ENCODE measurements around the gene GRB10. TPM values are rescaled to one million over a fixed set of nuclear protein-coding genes. Genes with fewer than 3 reads are reported as not detected.

Gene GRB10
- total and polyA plus RNA-seq, 2 donors = 42.3 to 44.3 TPM

- Histone ChIP-seq H3K36me3 (ENCODE audit: insufficient read depth) (peaks cover 4% of the 10 kb centered on the region), H3K4me1 (ENCODE audit: insufficient read depth) (no peaks in the 10 kb centered on the region), H3K4me3 (ENCODE audit: low read depth, low read length) (no peak overlapping the region), H3K27ac (ENCODE audit: low read depth) (no peak overlapping the region)
- no peak for DNase-seq (ENCODE audit: extremely low spot score)
- 82% methylated on average over 6 of the region's 6 CpGs for WGBS
Measured at GRCh38 chr7:50628434-50629084, 154.1 kb downstream of the GRB10 start.

DNA sequence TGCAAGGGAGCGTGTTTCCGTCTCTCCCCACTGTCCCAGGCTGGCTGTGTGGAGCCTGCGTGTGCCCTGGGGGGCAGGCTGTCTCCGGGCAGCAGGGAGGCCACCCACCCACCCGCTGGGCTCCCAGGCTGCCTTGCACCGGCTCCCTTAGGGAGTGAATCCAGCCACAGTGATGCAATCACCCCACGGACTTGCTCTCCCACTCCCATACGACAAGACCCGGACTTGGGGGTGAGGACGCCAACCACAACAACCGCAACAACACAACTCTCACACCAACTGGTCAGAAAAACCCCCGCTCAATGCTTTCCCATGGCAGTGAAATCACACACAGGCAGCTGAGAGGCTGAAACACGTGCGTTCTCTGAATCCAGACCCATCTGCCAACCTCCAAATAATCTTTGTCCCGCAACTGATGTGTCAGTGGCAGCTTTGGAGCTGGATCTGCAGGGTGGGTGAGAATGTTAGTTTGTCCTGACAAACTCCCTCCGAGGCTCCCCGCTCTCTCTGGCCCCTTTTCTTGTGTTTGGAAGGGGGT is 154.8 kb downstream of the GRB10 start:
- no peak for DNase-seq (ENCODE audit: extremely low spot score)
- H3K4me1 ChIP-seq (ENCODE audit: insufficient read depth) = no peaks in the 10 kb centered on the region
- WGBS = 89% methylated on average over 17 of the region's 17 CpGs
- no peak overlapping the region for H3K4me3 ChIP-seq (ENCODE audit: low read depth, low read length)
- H3K36me3 ChIP-seq (ENCODE audit: insufficient read depth) = peaks cover 4% of the 10 kb centered on the region
- H3K27ac ChIP-seq (ENCODE audit: low read depth) = no peak overlapping the region

- Histone ChIP-seq H3K4me1 (ENCODE audit: insufficient read depth) (peaks cover 2% of the 10 kb centered on the region), H3K36me3 (ENCODE audit: insufficient read depth) (peaks cover 4% of the 10 kb centered on the region), H3K27ac (ENCODE audit: low read depth) (no peak overlapping the region), H3K4me3 (ENCODE audit: low read depth, low read length) (no peak overlapping the region)
- no peak for DNase-seq (ENCODE audit: extremely low spot score)
- WGBS = 92% methylated on average over 3 of the region's 3 CpGs
Measured at GRCh38 chr7:50626286-50626685, 156.4 kb downstream of the GRB10 start.

DNA sequence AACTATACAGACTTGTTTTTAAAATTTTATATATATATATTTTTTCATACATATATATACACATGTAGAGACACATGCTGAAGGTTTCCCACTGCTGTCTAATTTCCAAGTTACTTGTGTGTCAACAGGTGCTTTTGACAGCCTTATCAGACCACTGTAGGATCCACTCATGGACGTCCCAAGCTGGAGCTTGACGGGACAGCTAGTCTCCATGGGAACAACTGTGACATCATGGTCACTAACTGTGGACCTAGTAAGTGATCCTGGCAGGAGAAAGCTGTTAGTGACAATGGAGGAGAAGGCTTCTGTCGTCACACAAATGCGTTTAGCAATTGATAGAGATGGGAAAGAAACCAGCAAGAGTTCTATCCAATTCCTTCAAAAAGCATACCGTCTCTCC is 157.3 kb downstream of the GRB10 start:
- WGBS = 83% methylated on average over 5 of the region's 5 CpGs
- no peak overlapping the region for H3K27ac ChIP-seq (ENCODE audit: low read depth)
- no peak overlapping the region for H3K4me3 ChIP-seq (ENCODE audit: low read depth, low read length)
- DNase-seq (ENCODE audit: extremely low spot score) = no peak
- H3K4me1 ChIP-seq (ENCODE audit: insufficient read depth) = peaks cover 2% of the 10 kb centered on the region
- H3K36me3 ChIP-seq (ENCODE audit: insufficient read depth) = peaks cover 4% of the 10 kb centered on the region

DNA sequence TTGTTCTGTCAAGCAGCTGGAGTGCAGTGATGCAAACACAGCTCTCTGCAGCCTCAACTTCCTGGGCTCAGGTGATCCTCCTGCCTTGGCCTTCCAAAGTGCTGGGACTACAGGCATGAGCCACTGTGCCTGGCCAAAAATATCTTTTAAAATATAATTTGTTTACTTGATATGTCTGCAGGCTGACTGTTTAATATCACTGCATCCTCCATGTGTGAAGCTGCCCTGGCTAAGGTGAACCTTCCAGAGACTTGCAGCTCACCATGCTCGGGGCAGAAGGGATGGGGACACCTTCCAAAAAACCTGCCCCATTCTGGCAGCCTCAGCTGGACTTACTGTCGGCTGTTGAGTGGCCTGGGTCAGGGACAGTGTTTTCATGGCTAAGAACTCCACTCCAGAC is 159.9 kb downstream of the GRB10 start:
- Histone ChIP-seq H3K27ac (ENCODE audit: low read depth) (no peak overlapping the region), H3K36me3 (ENCODE audit: insufficient read depth) (peaks cover 4% of the 10 kb centered on the region), H3K4me3 (ENCODE audit: low read depth, low read length) (no peak overlapping the region), H3K4me1 (ENCODE audit: insufficient read depth) (peaks cover 2% of the 10 kb centered on the region)
- DNase-seq (ENCODE audit: extremely low spot score) = no peak
- WGBS = 38% methylated on average over 2 of the region's 2 CpGs

DNA sequence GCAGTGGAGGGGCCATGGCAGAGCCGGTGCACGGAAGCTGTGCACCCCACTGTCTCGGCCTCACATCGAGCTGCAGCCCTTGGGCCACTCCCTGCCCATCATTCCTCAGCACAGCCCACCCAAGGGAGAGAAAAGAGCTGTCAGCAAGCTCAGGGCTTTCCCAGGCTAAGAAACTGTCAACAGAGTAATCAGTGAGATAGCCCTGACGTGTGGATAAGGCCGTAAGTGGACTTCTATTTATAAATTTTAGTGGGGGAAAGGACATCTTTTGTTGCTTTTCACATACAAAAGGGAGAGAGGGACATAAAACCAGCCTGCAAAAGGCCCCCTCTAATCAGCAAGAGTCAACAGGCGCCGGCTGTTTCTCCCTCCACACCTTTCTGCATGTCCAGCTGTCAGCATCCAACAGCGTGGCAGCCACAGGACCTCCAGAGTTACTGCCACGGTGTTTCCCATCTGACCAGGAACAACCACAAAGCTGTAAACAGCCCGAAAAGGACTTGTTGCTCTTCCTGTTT is 160.7 kb downstream of the GRB10 start:
- H3K36me3 ChIP-seq (ENCODE audit: insufficient read depth) = peaks cover 4% of the 10 kb centered on the region
- no peak for DNase-seq (ENCODE audit: extremely low spot score)
- WGBS = 58% methylated on average over 11 of the region's 11 CpGs
- peaks cover 2% of the 10 kb centered on the region for H3K4me1 ChIP-seq (ENCODE audit: insufficient read depth)
- no peak overlapping the region for H3K27ac ChIP-seq (ENCODE audit: low read depth)
- H3K4me3 ChIP-seq (ENCODE audit: low read depth, low read length) = no peak overlapping the region

DNA sequence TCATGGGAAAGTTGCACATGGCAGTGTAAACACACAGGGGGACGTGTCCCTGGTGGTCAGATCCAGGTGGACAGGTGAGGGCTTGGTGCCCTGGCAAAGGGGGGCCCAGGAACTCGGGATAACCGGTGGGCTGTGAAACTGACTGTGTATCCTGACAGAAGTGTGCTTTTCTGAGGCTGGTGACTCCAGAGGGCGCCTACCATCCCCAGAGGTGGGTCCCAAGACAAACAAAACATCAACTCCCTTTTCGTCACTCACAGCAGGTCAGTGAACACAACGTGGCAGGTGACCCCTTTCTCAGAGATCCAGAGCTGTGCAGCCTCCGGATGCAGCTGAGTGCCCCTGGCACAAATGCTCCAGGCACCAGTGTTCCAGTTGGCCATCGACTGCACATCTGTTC is 161.5 kb downstream of the GRB10 start:
- no peak for DNase-seq (ENCODE audit: extremely low spot score)
- 76% methylated on average over 8 of the region's 8 CpGs for WGBS
- peaks cover 2% of the 10 kb centered on the region for H3K36me3 ChIP-seq (ENCODE audit: insufficient read depth)
- no peak overlapping the region for H3K27ac ChIP-seq (ENCODE audit: low read depth)
- no peak overlapping the region for H3K4me3 ChIP-seq (ENCODE audit: low read depth, low read length)
- peaks cover 2% of the 10 kb centered on the region for H3K4me1 ChIP-seq (ENCODE audit: insufficient read depth)

- H3K36me3 ChIP-seq (ENCODE audit: insufficient read depth) = peaks cover 2% of the 10 kb centered on the region
- no peak overlapping the region for H3K27ac ChIP-seq (ENCODE audit: low read depth)
- WGBS = 43% methylated on average over 11 of the region's 11 CpGs
- peaks cover 2% of the 10 kb centered on the region for H3K4me1 ChIP-seq (ENCODE audit: insufficient read depth)
- H3K4me3 ChIP-seq (ENCODE audit: low read depth, low read length) = no peak overlapping the region
- DNase-seq (ENCODE audit: extremely low spot score) = no peak
Measured at GRCh38 chr7:50620433-50620832, 162.3 kb downstream of the GRB10 start.

DNA sequence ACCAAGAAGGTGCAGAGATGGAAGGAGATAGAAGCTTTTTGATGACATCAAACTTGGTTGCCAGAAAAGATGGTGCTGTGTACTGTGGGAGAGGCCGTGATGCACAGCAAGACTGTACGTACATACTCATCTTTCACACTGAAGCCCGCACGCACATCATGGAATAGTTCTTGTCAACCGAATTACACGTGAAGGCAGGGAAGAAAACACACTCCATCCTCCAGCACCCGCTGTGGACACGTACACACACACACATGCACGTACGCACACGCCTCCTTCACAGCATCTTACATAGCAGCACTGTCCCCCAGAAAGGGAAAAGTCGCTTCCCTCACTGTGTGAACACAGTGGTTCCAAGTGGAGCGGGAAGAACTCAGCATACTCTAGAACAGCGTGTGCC is 163.0 kb downstream of the GRB10 start:
- WGBS = 92% methylated on average over 14 of the region's 14 CpGs
- H3K36me3 ChIP-seq (ENCODE audit: insufficient read depth) = peaks cover 2% of the 10 kb centered on the region
- H3K4me3 ChIP-seq (ENCODE audit: low read depth, low read length) = no peak overlapping the region
- H3K27ac ChIP-seq (ENCODE audit: low read depth) = no peak overlapping the region
- peaks cover 2% of the 10 kb centered on the region for H3K4me1 ChIP-seq (ENCODE audit: insufficient read depth)
- no peak for DNase-seq (ENCODE audit: extremely low spot score)

DNA sequence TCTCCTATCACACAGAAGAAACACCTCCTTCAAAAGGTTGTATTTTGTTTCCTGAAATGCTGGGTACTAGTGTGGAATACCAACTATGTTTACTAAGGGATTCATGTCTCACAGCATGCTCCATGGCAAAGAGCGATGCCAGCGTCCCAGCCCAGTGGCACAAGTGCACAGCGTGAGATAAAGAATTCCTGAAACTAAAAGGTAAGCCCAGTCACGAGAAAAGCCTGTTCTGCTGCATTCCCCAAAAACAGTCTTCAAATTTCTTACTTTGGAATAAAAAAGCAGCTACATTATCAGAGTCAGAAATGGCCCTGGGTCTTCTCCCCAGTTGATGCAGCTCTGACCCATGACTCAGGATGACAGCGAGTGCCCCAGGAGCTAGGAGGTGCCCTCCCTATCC is 164.4 kb downstream of the GRB10 start:
- no peak for DNase-seq (ENCODE audit: extremely low spot score)
- H3K4me1 ChIP-seq (ENCODE audit: insufficient read depth) = peaks cover 2% of the 10 kb centered on the region
- peaks cover 2% of the 10 kb centered on the region for H3K36me3 ChIP-seq (ENCODE audit: insufficient read depth)
- WGBS = 94% methylated on average over 5 of the region's 5 CpGs
- no peak overlapping the region for H3K27ac ChIP-seq (ENCODE audit: low read depth)
- H3K4me3 ChIP-seq (ENCODE audit: low read depth, low read length) = no peak overlapping the region

DNA sequence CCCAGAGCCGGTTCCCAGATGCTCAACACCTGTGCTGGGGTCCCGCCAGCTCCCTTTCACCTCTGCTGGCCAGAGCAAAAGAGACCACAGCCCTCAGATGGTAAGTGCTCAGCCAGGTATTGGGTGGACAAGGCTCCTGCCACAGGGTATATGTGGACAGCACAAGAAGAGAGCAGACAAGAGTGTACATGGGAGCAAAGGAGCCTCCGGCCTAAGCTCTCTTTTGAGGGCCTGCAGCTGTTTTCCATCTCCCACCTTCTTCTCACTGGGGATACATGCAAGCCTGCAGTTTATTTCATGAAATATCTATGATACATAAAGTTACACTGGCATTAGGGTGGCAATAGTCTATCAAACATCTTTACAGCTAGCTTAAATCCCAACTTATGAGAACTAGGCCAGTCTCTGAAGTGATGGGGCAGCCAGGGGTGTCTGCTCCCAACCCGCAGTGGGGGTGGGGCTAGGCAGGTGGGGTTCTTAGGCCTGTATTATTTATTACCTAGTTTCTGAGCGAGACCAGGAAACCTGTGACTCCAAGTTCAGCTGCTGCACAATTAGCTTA is 167.1 kb downstream of the GRB10 start:
- no peak for DNase-seq (ENCODE audit: extremely low spot score)
- no peak overlapping the region for H3K4me3 ChIP-seq (ENCODE audit: low read depth, low read length)
- peaks cover 2% of the 10 kb centered on the region for H3K36me3 ChIP-seq (ENCODE audit: insufficient read depth)
- no peaks in the 10 kb centered on the region for H3K4me1 ChIP-seq (ENCODE audit: insufficient read depth)
- 86% methylated on average over 5 of the region's 5 CpGs for WGBS
- H3K27ac ChIP-seq (ENCODE audit: low read depth) = no peak overlapping the region

DNA sequence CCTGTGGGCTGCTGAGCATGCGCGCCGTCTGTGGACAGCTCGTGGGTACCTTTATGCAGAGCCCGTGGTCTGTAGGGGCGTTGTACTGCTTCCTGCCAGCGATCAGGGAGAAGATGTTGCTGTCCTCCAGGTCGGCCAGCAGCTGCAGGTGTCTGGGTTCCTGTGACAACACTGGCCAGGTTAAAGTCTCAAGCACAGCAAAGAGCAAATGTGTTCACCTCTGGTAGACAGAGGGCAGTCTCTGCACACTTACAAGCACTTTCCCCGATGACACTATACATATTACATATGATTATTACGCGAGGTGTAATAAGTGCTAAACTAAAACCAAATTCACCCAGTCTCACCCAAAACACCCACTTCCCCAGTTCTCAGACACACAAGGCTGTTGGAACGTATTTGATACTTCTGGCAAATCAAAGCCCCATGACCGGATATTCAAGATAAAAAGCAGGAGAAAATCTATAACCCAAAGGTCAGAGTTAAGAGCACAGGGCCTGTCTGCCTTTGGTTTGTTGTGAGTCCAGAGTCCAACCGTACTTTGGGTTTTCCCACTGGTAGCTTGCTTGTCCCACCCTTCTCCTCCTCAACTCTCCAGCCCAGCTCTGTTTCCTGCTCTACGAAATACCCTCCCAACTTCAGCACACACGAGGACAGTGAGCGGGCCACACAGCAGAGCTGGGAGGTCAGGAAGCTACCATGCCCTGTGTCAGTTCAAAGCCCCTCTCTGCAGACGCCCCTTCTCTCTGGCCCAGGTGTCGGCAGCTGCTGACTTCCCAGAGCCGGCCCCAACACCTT is 167.8 kb downstream of the GRB10 start:
- WGBS = 73% methylated on average over 20 of the region's 20 CpGs
- no peak for DNase-seq (ENCODE audit: extremely low spot score)
- Histone ChIP-seq H3K4me3 (ENCODE audit: low read depth, low read length) (no peak overlapping the region), H3K27ac (ENCODE audit: low read depth) (no peak overlapping the region), H3K4me1 (ENCODE audit: insufficient read depth) (no peaks in the 10 kb centered on the region), H3K36me3 (ENCODE audit: insufficient read depth) (peaks cover 2% of the 10 kb centered on the region)

DNA sequence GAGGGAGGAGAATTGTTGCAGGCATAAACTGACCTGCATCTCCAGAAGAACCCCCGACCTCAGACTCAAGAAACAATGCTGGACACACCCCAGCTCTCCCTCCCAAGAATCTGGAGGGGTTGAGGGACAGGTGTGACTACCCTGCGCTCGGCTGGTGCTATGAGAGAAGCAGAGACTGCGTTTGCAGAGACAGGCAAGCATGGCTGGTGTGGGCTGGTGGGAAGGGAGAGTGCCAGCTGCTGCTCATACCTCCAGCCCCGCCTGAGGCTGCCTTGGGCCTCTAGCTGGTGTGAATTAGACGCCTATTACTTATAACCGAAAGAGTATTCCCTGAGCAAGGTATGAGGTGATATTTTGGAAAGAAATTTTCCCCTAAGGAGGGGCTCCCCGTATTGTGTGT is 169.2 kb downstream of the GRB10 start:
- WGBS = 93% methylated on average over 8 of the region's 8 CpGs
- peaks cover 2% of the 10 kb centered on the region for H3K36me3 ChIP-seq (ENCODE audit: insufficient read depth)
- no peak overlapping the region for H3K4me3 ChIP-seq (ENCODE audit: low read depth, low read length)

GRCh38 chr7:50612704-50613103 is 170.0 kb downstream of the GRB10 start:
- WGBS = 76% methylated on average over 5 of the region's 5 CpGs
- no peak for DNase-seq (ENCODE audit: extremely low spot score)
- Histone ChIP-seq H3K4me3 (ENCODE audit: low read depth, low read length) (no peak overlapping the region), H3K4me1 (ENCODE audit: insufficient read depth) (no peaks in the 10 kb centered on the region), H3K27ac (ENCODE audit: low read depth) (no peak overlapping the region), H3K36me3 (ENCODE audit: insufficient read depth) (peaks cover 2% of the 10 kb centered on the region)

More for the DNA sequence above, 169.2 kb downstream of the GRB10 start:
- Histone ChIP-seq H3K27ac (ENCODE audit: low read depth) (no peak overlapping the region), H3K4me1 (ENCODE audit: insufficient read depth) (no peaks in the 10 kb centered on the region)
- DNase-seq (ENCODE audit: extremely low spot score) = no peak

Data from urinary bladder (tissue), 4 donors.